Left ventricle myocardium inferior (tissue), 1 donor: Measurements from ENCODE around the gene LYRM7. TPM values are rescaled to one million over a fixed set of nuclear protein-coding genes. Genes with fewer than 3 reads are reported as not detected.

Experiments
- DNase-seq: peaks from one replicate; pipeline ENCODE4 v3.0.0-alpha.2; 2020
- H3K27ac ChIP-seq: fragments of 200-600 bp; replicated peaks from 2 replicates; pipeline ENCODE4 v1.8.0; 2021
- H3K27me3 ChIP-seq: fragments of 200-600 bp; 2 replicates; pipeline ENCODE4 v1.8.0; 2021; ENCODE audit warnings: low read depth
- H3K36me3 ChIP-seq: fragments of 200-600 bp; 2 replicates; pipeline ENCODE4 v1.8.0; 2021
- H3K4me1 ChIP-seq: fragments of 200-600 bp; 2 replicates; pipeline ENCODE4 v1.8.0; 2021
- H3K4me3 ChIP-seq: fragments of 200-600 bp; 2 replicates; pipeline ENCODE4 v1.8.0; 2021; ENCODE audit warnings: mild to moderate bottlenecking, moderate library complexity
- H3K9me3 ChIP-seq: fragments of 200-600 bp; replicated peaks from 2 replicates; pipeline ENCODE4 v1.8.0; 2021
- CTCF ChIP-seq: fragments of 200-600 bp; IDR thresholded peaks from 2 replicates; pipeline ENCODE4 v1.8.0; 2021; ENCODE audit warnings: antibody characterized with exemption, mild to moderate bottlenecking, borderline replicate concordance
- intact Hi-C: fragments of 100-400 bp; cut with micrococcal nuclease; formaldehyde crosslinking; loops from one replicate; pipeline ENCODE4 v1.11.0; 2022
- total RNA-seq: library from RNA; stranded (reverse); fragmentation: NEBNext Ultra II Directional; extraction: Animal tissue kit (Norgen Biotek cat#: 25700); gene quantifications from one replicate; pipeline ENCODE4 v1.2.1, GENCODE V29; 2021
- donor health status: DM: no; HTN: yes; CAD: no; lungs with severe emphysema.

Gene LYRM7
- total RNA-seq, 1 donor from 2014 or later = 33.0 TPM

- Histone ChIP-seq H3K36me3 (no peaks in the 10 kb centered on the region), H3K4me1 (no peaks in the 10 kb centered on the region), H3K4me3 (no peak overlapping the region), H3K9me3 (no peaks in the 10 kb centered on the region), H3K27me3 (no peaks in the 10 kb centered on the region), H3K27ac (no peak overlapping the region)
- intact Hi-C loops = no loop called here
- DNase-seq = no peak
- no peak for TF ChIP-seq CTCF
Measured at GRCh38 chr5:131254741-131255140, 84.0 kb downstream of the LYRM7 start.

Other genes starting within 250 kb of the LYRM7 start
- 155 TPM for gene HINT1, start 5.7 kb upstream of the LYRM7 start, total RNA-seq
- 10.3 TPM for gene CDC42SE2, start 93.1 kb downstream of the LYRM7 start, total RNA-seq